Fibroblast of gingiva (primary cell): ENCODE measurements around the gene MAPK14.

Experiments
- DNase-seq: peaks from one replicate; pipeline ENCODE4 v3.0.0-alpha.2; 2011; ENCODE audit warnings: low read depth

The MAPK14 gene

DNA sequence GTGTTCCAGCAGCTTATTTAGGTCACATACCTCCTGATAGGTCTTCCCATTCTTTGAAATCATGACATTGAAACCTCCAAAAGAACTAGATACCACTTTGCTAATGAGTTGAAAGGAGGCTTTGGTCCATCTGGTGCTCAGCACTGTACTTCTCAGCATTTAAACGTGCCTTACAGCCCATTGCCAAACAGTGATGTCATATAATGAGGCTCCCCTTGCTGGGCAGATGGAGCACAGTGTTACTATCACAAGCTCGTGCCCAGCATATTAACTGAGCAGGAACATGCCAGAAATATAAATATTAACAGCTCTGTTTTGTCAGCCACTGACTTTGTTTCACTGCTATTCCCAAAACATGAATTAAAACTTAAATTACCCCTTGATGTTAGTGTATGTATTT, 77.2 kb downstream of the MAPK14 start:
- peak; percentile 22 for DNase-seq

DNA sequence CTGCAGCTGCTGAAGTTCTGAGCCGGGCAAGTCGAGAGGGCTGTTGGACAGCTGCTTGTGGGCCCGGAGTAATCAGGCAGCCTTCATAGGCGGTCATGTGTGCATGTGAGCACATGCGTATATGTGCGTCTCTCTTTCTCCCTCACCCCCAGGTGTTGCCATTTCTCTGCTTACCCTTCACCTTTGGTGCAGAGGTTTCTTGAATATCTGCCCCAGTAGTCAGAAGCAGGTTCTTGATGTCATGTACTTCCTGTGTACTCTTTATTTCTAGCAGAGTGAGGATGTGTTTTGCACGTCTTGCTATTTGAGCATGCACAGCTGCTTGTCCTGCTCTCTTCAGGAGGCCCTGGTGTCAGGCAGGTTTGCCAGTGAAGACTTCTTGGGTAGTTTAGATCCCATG, 81.5 kb downstream of the MAPK14 start:
- DNase-seq, result no peak

DNA sequence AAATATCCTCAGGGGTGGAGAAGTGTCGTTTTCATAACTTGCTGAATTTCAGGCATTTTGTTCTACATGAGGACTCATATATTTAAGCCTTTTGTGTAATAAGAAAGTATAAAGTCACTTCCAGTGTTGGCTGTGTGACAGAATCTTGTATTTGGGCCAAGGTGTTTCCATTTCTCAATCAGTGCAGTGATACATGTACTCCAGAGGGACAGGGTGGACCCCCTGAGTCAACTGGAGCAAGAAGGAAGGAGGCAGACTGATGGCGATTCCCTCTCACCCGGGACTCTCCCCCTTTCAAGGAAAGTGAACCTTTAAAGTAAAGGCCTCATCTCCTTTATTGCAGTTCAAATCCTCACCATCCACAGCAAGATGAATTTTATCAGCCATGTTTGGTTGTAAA, 82.4 kb downstream of the MAPK14 start:
- DNase-seq, result no peak

DNA sequence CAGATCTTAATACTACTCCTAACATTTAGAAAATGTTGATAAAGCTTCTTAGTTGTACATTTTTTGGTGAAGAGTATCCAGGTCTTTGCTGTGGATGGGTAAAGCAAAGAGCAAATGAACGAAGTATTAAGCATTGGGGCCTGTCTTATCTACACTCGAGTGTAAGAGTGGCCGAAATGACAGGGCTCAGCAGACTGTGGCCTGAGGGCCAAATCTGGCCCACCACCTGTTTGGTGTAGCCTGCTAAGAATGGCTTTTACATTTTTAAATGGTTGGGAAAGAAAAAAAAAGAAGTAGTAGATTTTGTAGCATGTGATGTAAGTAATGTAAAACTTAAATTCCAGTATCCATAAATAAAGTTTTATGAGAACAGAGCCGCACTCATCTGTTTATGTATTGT, 83.3 kb downstream of the MAPK14 start:
- no peak for DNase-seq

DNA sequence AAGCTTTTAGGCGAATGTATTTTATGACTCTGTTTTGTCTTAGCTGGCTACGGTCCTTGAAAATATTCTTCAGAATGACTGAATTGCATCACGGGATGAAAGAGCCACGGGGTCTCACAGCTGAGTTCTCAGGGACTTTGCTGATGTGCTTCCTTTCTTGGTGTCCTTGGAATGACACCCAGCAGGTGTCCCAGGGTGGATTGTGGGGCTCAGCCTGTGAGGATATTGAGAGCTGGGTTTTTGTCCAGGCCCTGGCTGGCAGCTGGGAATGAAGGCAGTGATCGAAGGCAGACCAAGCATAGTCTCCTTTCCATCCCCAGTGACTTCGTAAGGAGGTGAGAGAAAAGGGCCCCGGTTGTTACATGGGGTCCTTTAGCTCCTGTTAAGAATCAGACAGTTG, 83.9 kb downstream of the MAPK14 start:
- no peak for DNase-seq

DNA sequence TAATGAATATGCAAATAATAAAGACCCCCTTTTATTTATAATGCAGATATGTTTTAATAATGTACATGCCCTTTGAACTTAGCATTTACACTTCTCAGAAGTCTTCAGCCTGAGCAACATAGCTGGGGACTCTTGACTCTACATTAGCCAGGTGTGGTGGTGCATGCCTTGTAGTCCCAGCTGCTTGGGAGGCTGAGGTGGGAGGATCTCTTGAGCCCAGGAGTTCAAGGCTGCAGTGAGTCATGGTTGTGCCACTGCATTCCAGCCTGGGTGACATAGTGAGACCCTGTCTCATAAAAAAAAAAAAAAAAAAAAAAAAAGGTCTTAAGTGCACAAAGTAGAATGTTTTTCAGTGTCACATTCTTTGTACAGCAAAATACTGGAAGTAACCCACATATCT, 85.4 kb downstream of the MAPK14 start:
- no peak for DNase-seq

DNA sequence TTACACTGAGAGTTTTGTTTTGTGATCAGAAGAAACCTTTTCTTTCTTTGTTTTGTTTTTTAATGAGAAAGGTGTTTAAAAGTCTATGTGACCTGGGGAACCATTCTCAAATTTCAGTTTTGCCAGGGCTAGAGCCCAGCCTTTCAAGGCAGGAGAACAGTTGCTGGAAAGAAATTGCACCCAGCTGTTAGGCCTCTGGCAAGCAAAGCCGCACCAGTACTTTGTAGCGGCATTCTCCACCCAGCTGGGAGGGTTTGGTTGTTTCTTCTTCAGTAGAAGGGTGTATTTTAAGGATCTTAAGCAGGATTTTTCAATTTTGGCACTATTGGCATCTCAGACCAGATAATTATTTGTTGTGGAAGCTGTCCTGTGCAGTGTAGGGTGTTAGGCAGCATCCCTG, 86.1 kb downstream of the MAPK14 start:
- DNase-seq, result no peak

DNA sequence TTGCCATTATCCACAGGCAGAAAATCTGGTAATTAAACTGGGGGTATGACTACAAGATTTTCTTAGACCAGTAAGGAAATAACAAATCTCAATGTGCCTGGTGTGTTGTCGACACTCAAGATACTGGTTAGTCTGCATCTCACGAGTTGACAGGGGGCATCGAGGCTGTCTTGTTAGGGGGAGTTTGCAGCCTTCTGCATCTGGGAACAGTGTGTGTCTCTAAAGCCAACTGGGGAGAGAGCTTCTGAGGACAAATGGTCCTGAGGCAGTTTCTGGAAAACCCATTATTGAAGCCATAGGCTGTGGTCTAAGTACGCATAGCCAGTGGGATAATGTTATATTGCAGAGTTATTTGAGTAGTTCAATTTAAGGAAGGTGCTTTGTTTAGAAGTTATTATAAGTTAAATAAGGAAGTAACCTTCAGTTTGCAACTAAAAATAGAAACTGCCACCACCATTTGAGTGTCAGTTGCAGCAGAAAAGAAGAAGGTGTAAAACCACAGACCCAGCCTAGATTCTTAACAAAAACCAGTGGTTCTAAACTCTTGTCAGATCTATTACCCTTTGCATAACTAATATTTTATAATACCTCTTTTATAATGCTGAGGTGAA, 87.3 kb downstream of the MAPK14 start:
- DNase-seq, result no peak

DNA sequence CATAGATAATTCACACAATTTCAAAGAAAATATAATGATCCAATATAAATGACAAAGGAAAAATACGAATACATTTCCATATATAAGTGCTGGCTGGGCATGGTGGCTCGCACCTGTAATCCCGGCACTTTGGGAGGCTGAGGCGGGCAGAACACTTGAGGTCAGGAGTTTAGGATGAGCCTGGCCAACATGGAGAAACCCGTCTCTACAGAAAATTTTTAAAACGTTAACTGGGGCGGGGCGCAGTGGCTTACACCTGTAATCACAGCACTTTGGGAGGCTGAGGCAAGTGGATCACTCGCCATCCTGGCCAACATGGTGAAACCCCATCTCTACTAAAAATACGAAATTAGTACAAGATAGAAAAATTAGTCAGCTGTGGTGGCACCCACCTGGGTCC, 87.8 kb downstream of the MAPK14 start:
- no peak for DNase-seq

DNA sequence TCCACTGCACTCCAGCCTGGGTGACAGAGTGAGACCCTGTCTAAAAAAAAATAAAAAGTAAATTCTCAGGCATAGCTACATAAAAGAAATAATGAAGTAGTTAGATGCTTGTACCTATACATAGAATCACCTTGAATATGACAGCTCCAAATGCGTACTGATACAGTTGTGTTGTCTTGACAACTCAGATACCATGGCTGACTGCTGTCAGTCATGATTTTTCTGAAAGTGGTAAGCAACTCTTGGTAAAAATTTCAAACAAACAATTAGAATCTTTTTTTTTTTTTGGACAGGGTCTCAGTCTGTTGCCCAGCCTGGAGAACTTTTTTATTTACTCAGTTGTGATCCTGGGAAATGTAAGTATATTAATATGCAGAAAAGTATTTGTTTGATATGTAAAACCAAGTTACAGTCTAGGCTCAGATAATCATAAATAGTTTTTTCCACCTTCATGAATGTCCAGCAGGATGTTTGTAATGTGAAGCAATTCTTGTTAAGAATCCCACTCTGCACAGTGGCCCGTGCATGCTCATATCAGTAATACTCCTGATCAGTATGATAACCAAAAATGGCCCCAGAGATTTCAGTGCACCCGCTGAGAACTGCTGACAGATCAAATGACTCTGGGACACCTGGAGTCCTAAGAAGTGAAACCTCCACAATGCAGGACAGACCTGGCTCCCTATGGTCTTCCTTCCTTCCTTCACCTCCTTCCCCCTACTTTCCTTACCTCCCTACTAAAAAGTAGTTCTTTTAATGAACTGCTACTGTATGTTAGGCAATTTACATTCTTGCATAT, 88.7 kb downstream of the MAPK14 start:
- DNase-seq, result no peak

DNA sequence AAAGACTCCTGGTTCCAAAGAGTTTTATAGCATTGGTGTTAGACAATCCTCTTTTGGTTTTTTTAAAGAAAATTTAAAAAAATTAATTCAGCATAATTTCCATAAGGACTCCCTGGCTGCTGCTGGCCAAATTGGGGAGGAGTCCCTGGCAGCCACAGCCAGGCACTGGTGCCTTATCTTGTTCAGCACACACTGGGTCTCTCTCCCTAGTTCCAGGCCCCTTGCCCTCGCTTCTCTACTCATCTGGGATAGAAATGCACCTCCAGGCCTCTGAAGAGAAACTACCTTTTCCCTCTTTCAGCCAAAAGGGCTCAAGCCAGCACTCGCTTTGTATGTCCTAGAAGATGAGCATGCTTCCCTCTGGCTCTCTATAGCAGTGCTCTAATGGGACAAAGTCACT, 89.3 kb downstream of the MAPK14 start:
- DNase-seq, result no peak

DNA sequence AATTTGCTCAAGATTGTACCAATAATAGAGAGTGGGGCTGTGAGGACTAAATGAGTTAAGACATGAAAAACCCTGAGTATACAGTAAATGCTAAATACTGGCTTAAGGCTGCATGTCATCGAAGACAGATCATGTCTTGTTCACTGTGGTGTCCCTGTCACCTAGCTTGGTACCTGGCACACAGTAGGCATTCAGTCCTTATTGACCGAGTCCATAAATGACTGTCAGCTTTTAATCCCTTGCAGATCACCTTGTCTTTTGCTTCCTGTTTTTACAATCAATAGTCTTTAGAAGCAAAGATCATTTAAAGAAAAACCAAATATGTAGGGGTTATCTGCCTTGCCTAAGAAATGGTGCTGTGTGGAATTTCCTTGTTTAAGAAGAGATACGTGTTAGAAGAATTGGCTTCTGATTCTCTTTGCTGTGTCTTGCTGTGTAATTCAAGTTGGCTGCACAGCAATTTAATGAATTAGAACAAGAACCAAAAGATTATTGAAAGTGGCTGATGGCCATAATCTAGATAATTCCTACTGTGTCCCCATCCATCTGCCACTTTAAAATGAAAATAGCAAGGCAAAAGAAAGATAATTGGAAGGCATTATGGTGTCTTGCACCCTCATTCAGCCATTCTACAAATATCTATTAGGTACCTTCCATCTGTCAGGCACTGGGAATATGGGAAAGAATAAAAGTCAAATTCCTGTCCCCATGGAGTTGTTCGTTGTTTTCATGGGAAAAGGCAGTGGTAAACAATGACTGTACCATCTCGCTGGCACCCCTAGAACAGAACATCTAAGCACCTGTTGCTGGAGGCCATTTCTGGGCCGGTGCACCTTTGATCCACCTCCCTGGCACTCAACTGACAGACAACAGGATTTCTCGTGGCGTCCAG, 90.3 kb downstream of the MAPK14 start:
- DNase-seq, result no peak

DNA sequence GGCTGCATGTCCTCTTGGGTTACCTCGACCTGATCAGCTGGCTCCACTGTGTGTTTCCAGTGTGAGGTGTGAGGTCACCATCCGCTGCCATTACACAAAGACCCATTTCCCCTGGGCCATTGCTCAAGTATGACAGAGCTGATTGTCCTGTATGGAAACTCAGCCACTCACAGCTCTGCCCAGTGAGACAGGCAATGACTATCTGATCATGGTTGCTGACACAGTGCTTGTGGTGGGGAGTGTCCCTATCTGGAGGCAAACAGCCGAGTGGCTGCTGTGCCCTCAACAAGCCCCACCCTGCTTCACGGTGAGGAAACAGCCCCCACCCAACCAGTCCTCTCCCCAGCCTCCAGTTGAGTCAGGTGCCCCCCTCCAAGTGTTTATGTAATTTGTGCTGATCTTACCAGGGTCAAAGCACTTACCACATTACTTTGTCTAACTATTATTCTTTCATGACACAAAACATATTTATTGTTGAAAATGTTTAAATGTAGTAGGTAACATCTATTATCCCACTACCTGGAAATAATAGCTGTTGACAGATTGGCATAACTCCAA, 91.0 kb downstream of the MAPK14 start:
- DNase-seq, result no peak

DNA sequence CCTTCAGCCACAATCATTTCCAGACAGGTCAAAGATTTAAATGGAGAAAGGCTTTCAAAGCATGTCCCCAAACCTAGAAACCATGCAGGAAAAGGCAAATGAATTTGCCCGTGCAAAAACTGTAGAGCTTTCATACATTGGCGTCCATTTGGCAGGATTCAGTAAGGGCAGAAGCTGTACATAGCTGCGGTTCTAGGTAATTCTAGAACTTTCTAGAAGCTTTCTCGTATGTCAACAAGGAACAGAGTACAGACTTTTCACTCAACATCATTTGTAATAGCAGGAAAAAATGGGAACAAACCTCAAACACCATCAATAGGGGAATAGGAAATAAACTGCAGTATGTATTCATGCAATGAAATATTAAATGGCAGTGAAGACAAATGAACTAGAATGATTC, 91.6 kb downstream of the MAPK14 start:
- DNase-seq, result no peak

DNA sequence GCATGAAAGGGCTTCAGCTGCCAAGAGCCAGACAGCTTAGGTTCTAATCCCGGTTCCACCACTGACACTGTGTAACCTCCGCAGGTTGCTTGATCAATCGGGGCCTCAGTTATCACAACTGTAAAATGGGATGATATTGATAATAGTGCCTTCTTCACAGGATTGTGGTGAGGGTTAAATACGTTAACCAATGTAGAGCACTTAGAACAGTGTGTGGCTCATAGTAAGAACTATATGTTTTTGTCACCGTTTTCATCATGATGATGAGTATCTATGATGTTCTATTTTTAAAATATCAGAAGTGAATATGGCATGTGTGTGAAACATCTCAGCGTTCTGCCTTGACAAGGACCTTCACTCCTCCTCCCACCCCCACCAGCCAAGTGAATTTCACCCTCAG, 92.4 kb downstream of the MAPK14 start:
- no peak for DNase-seq

DNA sequence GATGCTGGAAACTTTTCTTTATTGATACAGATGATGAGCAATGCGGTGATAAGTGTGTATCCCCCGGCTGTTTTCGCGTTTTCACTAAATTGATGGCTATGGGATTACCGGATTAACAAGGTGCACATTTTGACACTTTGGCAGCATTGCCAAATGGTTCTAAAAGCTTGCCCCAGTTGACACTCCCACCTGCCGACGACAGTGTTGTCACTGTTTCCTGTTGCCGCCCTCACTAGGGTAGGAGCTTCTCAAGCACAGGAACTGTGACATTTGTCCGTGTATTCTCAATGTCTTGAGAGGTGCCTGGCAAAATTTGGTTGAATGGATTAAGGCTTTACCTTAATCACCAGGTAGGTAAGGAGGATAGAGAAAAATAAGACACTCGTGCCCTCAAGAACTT, 92.9 kb downstream of the MAPK14 start:
- no peak for DNase-seq

DNA sequence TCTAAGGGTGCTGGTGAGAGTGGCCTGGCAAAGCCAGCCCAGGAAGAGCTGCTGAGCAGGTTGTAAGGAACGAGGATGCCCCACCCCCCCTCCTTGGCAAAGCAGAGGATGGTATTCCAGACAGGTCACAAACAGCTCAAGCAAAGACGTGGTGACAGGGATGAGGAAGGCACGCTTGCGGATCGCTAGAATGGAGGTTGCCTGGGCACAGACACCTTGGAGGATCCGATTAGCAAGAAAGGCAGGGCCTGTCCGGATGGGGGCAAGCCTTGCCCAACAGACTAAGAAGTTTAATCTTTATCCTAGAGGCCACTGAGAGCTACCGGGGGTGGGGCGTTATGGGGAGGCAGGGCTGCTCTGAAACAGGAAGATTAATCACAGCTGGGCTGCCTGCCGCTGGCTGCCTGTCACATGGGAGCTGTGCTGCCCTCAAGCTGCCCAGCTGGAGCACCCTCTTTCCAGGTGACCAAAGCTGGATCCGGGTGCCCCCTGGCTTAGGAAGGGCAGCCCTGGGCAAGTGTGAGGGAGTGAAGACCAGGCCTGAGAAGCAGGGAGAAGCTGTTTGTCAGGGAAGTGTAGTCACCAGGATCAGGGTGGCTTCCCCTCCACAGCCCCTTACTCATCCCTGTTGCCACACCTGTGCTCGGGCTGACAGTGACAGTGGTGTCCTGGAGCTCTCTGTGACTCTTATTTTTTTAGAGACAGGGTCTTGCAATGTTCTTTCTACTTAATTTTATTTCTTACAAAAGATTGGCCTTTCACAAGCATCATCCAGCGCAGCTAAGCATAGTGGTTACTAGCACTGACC, 93.6 kb downstream of the MAPK14 start:
- DNase-seq, result peak; percentile 54

DNA sequence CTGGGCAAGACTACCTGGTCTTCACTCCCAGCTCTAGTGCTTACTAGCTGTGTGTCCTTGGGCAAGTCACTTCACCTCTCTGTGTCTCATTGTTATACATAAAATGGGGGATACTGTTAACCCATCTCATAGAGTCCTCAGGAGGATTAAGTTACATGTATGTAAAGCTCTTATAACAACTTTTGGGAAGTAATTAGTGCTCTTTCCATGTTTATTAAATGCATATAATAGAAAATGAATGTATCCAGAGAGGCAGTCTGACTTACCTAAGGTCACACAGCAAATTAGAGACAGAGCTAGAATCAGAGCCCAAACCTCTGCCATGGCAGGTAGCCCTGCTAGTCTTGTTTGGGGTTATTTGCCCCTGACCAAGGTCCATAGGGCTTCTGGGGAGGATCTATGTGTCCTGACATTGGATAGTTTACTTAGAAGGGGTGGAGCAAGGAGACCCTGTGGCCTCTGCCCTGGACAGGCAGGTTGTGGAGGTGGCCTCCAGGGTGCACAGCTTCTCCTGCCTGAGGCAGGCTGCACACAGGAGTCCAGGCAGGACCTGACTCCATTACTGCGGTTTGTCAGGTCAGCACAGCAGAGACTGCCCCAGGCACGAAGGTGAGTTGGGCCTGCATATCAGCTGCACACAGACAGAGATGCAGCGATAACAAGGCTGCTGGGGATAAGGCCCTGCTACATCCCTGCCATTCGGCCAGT, 94.3 kb downstream of the MAPK14 start:
- DNase-seq, result no peak

DNA sequence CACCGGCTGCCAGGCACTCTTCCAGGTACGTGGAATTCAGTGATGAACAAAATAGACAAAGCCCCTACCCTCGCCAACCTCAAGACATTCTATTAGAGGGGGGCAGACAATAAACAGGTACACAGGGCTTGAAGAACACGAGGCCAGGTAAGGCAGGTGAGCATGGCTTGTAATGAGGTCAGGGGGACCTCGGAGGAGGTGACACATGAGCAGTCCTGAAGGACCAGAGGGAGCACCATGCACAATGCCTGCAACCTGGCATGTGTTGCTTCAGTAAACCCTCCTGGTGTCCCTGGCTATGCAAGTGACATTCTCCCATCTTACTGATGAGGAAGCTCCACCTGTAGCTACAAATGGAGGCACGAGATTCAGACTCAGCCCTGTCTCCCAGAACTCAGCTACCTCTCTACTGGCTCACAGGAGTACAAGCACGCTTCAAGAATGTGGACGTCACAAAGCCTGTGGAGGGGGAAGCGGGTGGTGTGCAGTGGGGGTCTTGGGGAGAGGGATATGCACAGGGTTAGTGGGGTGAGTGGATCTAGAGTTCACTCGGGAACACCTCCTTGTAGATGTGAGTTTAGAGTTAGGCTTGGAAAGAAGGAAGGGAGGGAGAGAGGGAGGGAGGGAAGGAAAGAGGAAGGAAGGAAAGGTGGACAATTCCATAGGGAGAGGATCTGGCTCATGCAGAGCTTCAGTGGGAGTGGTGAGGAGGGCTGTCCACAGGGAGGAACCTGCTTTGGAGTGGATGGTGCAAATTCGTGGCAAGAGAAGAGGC, 95.1 kb downstream of the MAPK14 start:
- no peak for DNase-seq
